HepG2 (cell line): ENCODE measurements around the gene ABAT. TPM values are rescaled to one million over a fixed set of nuclear protein-coding genes. Genes with fewer than 3 reads are reported as not detected.

Experiments
- BRCA1 ChIP-seq: sonication (generic); formaldehyde crosslinking; IDR thresholded peaks from 2 replicates; pipeline ENCODE4 v1.4.0; 2020; ENCODE audit warnings: missing genetic modification reagents
- CEBPB ChIP-seq: IDR thresholded peaks from 2 replicates; pipeline ENCODE4 v1.6.1; 2011; ENCODE audit warnings: low read depth, low read length, improper control_type of control experiment, borderline replicate concordance
- ELF1 ChIP-seq: sonication (generic); formaldehyde crosslinking; IDR thresholded peaks from 2 replicates; pipeline ENCODE4 v1.4.0; 2020; ENCODE audit warnings: missing genetic modification reagents
- GABPB1 ChIP-seq: IDR thresholded peaks from 2 replicates; pipeline ENCODE4 v1.6.1; 2016; ENCODE audit warnings: mild to moderate bottlenecking, missing genetic modification reagents, moderate library complexity, missing compliant biosample characterization
- NONO ChIP-seq, 2 experiments: fragments of 450-650 bp in 1 of 2; sonication (generic) in 1 of 2; formaldehyde crosslinking in 1 of 2; IDR thresholded peaks in 1 of 2; conservative IDR thresholded peaks in 1 of 2; 2 replicates each; pipeline versions ENCODE4 v1.6.1 to v1.8.0; 2017 to 2022; ENCODE audit warnings: mild to moderate bottlenecking in 1 of 2, missing genetic modification reagents in 1 of 2, moderate library complexity in 1 of 2
- NR1H2 ChIP-seq: sonication (generic); formaldehyde crosslinking; IDR thresholded peaks from 2 replicates; pipeline ENCODE4 v1.8.1; 2022; ENCODE audit warnings: low read depth, missing genetic modification reagents, borderline replicate concordance
- POLR2A ChIP-seq, 2 experiments: IDR thresholded peaks; 2 replicates each; pipeline ENCODE4 v1.6.1; 2011; ENCODE audit warnings: low read depth in 2 of 2, low read length in 2 of 2, mild to moderate bottlenecking in 1 of 2, moderate library complexity in 1 of 2; ENCODE audit not compliant: insufficient read depth in 1 of 2
- SETDB1 ChIP-seq: sonication (generic); formaldehyde crosslinking; IDR thresholded peaks from 2 replicates; pipeline ENCODE4 v1.5.1; 2020; ENCODE audit warnings: missing genetic modification reagents, mild to moderate bottlenecking, borderline replicate concordance
- SMARCC2 ChIP-seq: fragments of 450-650 bp; IDR thresholded peaks from 2 replicates; pipeline ENCODE4 v1.6.1; 2017; ENCODE audit warnings: antibody characterized with exemption, mild to moderate bottlenecking
- TBX3 ChIP-seq: fragments of 450-650 bp; IDR thresholded peaks from 2 replicates; pipeline ENCODE4 v1.6.1; 2017; ENCODE audit warnings: antibody characterized with exemption, mild to moderate bottlenecking, inconsistent platforms, borderline replicate concordance
- TEAD3 ChIP-seq: optimal IDR thresholded peaks from 2 replicates; pipeline ENCODE3; 2016; ENCODE audit warnings: borderline replicate concordance
- TSC22D2 ChIP-seq: sonication (generic); formaldehyde crosslinking; IDR thresholded peaks from 2 replicates; pipeline ENCODE4 v1.5.1; 2020; ENCODE audit warnings: missing genetic modification reagents, mild to moderate bottlenecking, borderline replicate concordance
- ZNF296 ChIP-seq: sonication (generic); formaldehyde crosslinking; conservative IDR thresholded peaks from 2 replicates; pipeline ENCODE4 v1.5.0; 2020; ENCODE audit warnings: mild to moderate bottlenecking, missing genetic modification reagents
- ZNF570 ChIP-seq: sonication (generic); formaldehyde crosslinking; IDR thresholded peaks from 2 replicates; pipeline ENCODE4 v1.4.0; 2020; ENCODE audit warnings: mild to moderate bottlenecking, missing genetic modification reagents, borderline replicate concordance
- ZNF607 ChIP-seq: sonication (generic); formaldehyde crosslinking; IDR thresholded peaks from 2 replicates; pipeline ENCODE4 v1.5.1; 2020; ENCODE audit warnings: missing genetic modification reagents, mild to moderate bottlenecking, borderline replicate concordance
- ZNF629 ChIP-seq: sonication (generic); formaldehyde crosslinking; conservative IDR thresholded peaks from 2 replicates; pipeline ENCODE4 v1.5.0; 2020; ENCODE audit warnings: missing genetic modification reagents
- polyA plus RNA-seq, 8 experiments: library from polyadenylated mRNA; depleted of rRNA in 3 of 8; stranded (reverse) in 7 of 8; unstranded in 1 of 8; fragments of >200 nt; fragmentation: Illumina TruSeq in 4 of 8; extraction: Trizol in 4 of 8; gene quantifications; 2 replicates each; pipeline versions ENCODE4 v1.2.1 to v1.2.3, GENCODE V29; 2011 to 2016; ENCODE audit warnings: low read depth in 4 of 8, missing spikeins in 1 of 8, mixed read lengths in 1 of 8; ENCODE audit not compliant: insufficient read depth in 1 of 8
- total RNA-seq, 5 experiments: library from RNA; depleted of rRNA; stranded (reverse); fragments of >200 nt; fragmentation: Illumina TruSeq; extraction: Trizol; gene quantifications; 2 replicates each; pipeline ENCODE4 v1.2.3, GENCODE V29; 2016; ENCODE audit warnings: low read depth in 1 of 5
- TF ChIP-seq, protein P1 (sequence below): sonication (generic); formaldehyde crosslinking; IDR thresholded peaks from 2 replicates; pipeline ENCODE4 v1.8.1; 2022; ENCODE audit warnings: low read depth, mild to moderate bottlenecking, missing genetic modification reagents
- TF ChIP-seq, protein P2 (sequence below): sonication (generic); formaldehyde crosslinking; IDR thresholded peaks from 2 replicates; pipeline ENCODE4 v1.8.1; 2022; ENCODE audit warnings: mild to moderate bottlenecking, missing genetic modification reagents
- TF ChIP-seq, protein P3 (sequence below): sonication (generic); formaldehyde crosslinking; IDR thresholded peaks from 2 replicates; pipeline ENCODE4 v1.5.1; 2020; ENCODE audit warnings: missing genetic modification reagents, mild to moderate bottlenecking, borderline replicate concordance
- TF ChIP-seq, protein P4 (sequence below): sonication (generic); formaldehyde crosslinking; IDR thresholded peaks from 2 replicates; pipeline ENCODE4 v1.4.0; 2020; ENCODE audit warnings: missing genetic modification reagents, borderline replicate concordance

Gene ABAT
- total and polyA plus RNA-seq, 2 of the 13 experiments (the other 11 are each of a cell fraction or from before 2014, with no cell fraction given) = 47.6 to 97.3 TPM

DNA sequence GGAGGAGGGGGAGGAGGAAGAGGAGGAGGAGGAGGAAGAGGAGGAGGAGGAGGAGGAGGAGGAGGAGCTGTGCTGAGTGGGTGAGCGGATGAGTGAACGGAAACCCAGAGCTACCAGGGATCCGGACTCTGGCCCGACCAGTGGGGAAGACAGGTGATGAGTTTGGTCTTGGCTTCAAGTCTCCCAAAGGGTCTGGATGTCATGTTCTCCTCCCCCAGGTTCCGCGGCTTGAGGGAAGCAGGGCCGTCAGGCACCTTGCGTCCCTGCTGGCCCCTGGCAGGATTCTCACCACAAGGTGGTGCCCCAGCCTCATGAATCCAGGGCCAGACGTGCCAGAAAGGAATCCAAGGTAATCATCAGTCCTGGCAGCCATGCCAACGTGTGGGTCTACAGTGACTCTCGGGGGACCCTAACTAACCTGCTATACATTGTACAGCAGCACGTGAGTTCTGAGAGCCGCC is 13.5 kb upstream of the ABAT start (continued):
- TF ChIP-seq, protein P1, sequence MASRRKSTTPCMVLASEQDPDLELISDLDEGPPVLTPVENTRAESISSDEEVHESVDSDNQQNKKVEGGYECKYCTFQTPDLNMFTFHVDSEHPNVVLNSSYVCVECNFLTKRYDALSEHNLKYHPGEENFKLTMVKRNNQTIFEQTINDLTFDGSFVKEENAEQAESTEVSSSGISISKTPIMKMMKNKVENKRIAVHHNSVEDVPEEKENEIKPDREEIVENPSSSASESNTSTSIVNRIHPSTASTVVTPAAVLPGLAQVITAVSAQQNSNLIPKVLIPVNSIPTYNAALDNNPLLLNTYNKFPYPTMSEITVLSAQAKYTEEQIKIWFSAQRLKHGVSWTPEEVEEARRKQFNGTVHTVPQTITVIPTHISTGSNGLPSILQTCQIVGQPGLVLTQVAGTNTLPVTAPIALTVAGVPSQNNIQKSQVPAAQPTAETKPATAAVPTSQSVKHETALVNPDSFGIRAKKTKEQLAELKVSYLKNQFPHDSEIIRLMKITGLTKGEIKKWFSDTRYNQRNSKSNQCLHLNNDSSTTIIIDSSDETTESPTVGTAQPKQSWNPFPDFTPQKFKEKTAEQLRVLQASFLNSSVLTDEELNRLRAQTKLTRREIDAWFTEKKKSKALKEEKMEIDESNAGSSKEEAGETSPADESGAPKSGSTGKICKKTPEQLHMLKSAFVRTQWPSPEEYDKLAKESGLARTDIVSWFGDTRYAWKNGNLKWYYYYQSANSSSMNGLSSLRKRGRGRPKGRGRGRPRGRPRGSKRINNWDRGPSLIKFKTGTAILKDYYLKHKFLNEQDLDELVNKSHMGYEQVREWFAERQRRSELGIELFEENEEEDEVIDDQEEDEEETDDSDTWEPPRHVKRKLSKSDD (CRISPR knock-in tag) = peak; percentile 26; the same call in 1 of the 2 replicates
- TF ChIP-seq, protein P2, sequence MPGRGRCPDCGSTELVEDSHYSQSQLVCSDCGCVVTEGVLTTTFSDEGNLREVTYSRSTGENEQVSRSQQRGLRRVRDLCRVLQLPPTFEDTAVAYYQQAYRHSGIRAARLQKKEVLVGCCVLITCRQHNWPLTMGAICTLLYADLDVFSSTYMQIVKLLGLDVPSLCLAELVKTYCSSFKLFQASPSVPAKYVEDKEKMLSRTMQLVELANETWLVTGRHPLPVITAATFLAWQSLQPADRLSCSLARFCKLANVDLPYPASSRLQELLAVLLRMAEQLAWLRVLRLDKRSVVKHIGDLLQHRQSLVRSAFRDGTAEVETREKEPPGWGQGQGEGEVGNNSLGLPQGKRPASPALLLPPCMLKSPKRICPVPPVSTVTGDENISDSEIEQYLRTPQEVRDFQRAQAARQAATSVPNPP = no peak
- no peak for TF ChIP-seq NONO (IDR thresholded peaks at IDR 0.05)
- no peak for TF ChIP-seq NONO (CRISPR knock-in tag; conservative IDR thresholded peaks at IDR 0.05)
- no peak for TF ChIP-seq CEBPB
- TF ChIP-seq ZNF629 (CRISPR knock-in tag) = no peak
- TF ChIP-seq ELF1 (CRISPR knock-in tag) = no peak
- TF ChIP-seq SETDB1 (CRISPR knock-in tag) = no peak
- TF ChIP-seq, protein P3, sequence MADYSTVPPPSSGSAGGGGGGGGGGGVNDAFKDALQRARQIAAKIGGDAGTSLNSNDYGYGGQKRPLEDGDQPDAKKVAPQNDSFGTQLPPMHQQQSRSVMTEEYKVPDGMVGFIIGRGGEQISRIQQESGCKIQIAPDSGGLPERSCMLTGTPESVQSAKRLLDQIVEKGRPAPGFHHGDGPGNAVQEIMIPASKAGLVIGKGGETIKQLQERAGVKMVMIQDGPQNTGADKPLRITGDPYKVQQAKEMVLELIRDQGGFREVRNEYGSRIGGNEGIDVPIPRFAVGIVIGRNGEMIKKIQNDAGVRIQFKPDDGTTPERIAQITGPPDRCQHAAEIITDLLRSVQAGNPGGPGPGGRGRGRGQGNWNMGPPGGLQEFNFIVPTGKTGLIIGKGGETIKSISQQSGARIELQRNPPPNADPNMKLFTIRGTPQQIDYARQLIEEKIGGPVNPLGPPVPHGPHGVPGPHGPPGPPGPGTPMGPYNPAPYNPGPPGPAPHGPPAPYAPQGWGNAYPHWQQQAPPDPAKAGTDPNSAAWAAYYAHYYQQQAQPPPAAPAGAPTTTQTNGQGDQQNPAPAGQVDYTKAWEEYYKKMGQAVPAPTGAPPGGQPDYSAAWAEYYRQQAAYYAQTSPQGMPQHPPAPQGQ = no peak
- no peak for TF ChIP-seq ZNF296
- no peak for TF ChIP-seq GABPB1 (CRISPR knock-in tag)
- TF ChIP-seq ZNF607 (CRISPR knock-in tag) = 0 out of 2 replicates have a peak, but pooled peaks have one; percentile 51
- peak; percentile 92 for TF ChIP-seq TEAD3
- TF ChIP-seq ZNF570 (CRISPR knock-in tag) = no peak
- TF ChIP-seq TBX3 = no peak
- TF ChIP-seq TSC22D2 (CRISPR knock-in tag) = no peak
- no peak for TF ChIP-seq NR1H2 (CRISPR knock-in tag)
- no peak for TF ChIP-seq SMARCC2
- no peak for TF ChIP-seq BRCA1 (CRISPR knock-in tag)
- TF ChIP-seq, protein P4, sequence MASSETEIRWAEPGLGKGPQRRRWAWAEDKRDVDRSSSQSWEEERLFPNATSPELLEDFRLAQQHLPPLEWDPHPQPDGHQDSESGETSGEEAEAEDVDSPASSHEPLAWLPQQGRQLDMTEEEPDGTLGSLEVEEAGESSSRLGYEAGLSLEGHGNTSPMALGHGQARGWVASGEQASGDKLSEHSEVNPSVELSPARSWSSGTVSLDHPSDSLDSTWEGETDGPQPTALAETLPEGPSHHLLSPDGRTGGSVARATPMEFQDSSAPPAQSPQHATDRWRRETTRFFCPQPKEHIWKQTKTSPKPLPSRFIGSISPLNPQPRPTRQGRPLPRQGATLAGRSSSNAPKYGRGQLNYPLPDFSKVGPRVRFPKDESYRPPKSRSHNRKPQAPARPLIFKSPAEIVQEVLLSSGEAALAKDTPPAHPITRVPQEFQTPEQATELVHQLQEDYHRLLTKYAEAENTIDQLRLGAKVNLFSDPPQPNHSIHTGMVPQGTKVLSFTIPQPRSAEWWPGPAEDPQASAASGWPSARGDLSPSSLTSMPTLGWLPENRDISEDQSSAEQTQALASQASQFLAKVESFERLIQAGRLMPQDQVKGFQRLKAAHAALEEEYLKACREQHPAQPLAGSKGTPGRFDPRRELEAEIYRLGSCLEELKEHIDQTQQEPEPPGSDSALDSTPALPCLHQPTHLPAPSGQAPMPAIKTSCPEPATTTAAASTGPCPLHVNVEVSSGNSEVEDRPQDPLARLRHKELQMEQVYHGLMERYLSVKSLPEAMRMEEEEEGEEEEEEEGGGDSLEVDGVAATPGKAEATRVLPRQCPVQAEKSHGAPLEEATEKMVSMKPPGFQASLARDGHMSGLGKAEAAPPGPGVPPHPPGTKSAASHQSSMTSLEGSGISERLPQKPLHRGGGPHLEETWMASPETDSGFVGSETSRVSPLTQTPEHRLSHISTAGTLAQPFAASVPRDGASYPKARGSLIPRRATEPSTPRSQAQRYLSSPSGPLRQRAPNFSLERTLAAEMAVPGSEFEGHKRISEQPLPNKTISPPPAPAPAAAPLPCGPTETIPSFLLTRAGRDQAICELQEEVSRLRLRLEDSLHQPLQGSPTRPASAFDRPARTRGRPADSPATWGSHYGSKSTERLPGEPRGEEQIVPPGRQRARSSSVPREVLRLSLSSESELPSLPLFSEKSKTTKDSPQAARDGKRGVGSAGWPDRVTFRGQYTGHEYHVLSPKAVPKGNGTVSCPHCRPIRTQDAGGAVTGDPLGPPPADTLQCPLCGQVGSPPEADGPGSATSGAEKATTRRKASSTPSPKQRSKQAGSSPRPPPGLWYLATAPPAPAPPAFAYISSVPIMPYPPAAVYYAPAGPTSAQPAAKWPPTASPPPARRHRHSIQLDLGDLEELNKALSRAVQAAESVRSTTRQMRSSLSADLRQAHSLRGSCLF (CRISPR knock-in tag) = no peak
- TF ChIP-seq POLR2A (IDR thresholded peaks at IDR 0.05; ENCODE audit: insufficient read depth in 1 of 2, low read depth in 2 of 2, low read length in 2 of 2) = no peak
